ENCODE data around the gene MACROD2.

DNA sequence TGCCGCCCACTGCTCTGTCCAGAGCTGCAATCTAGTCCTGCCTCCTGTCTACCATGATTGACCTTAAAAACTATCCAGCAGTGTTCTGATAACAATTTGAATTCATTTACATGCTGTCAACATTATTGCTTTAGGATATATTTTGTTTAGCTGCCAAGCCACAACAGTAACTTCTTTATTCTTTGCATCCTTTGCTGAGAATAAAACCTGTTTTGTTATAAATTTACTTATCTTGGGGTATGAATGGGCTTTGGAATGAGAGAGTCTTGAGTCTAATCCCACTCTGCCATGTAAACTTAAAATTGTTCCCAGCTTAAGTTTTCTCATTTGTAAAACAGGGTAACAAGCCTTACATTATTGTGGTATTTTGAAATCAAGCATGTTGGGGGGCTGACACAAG lies 225.7 kb downstream of the MACROD2 start:
- TF ChIP-seq, protein P1, sequence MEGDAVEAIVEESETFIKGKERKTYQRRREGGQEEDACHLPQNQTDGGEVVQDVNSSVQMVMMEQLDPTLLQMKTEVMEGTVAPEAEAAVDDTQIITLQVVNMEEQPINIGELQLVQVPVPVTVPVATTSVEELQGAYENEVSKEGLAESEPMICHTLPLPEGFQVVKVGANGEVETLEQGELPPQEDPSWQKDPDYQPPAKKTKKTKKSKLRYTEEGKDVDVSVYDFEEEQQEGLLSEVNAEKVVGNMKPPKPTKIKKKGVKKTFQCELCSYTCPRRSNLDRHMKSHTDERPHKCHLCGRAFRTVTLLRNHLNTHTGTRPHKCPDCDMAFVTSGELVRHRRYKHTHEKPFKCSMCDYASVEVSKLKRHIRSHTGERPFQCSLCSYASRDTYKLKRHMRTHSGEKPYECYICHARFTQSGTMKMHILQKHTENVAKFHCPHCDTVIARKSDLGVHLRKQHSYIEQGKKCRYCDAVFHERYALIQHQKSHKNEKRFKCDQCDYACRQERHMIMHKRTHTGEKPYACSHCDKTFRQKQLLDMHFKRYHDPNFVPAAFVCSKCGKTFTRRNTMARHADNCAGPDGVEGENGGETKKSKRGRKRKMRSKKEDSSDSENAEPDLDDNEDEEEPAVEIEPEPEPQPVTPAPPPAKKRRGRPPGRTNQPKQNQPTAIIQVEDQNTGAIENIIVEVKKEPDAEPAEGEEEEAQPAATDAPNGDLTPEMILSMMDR (IDR thresholded peaks at IDR 0.05), result no peak
- TF ChIP-seq POLR2A (IDR thresholded peaks at IDR 0.05), result no peak
- TF ChIP-seq POLR2AphosphoS5 (IDR thresholded peaks at IDR 0.05), result no peak
